LNCAP (cell line): ENCODE data around the gene TNS1.

ENCODE experiments used
- CTCF ChIP-seq: fragments of 450-650 bp; IDR thresholded peaks from 2 replicates; pipeline ENCODE4 v1.5.1; 2017; ENCODE audit warnings: mild to moderate bottlenecking

TNS1 gene

GRCh38 chr2:217842017-217842416 lies 160.8 kb downstream of the TNS1 start:
- TF ChIP-seq CTCF, result no peak

GRCh38 chr2:217840522-217840921 lies 162.3 kb downstream of the TNS1 start:
- no peak for TF ChIP-seq CTCF

GRCh38 chr2:217839750-217840107 lies 163.1 kb downstream of the TNS1 start:
- no peak for TF ChIP-seq CTCF

- TF ChIP-seq CTCF, result no peak
Observed at GRCh38 chr2:217839073-217839749, 163.6 kb downstream of the TNS1 start.

GRCh38 chr2:217838409-217838831 lies 164.4 kb downstream of the TNS1 start:
- TF ChIP-seq CTCF, result no peak

GRCh38 chr2:217837530-217837929 lies 165.3 kb downstream of the TNS1 start:
- TF ChIP-seq CTCF, result no peak

- TF ChIP-seq CTCF, result peak; percentile 29; the same call in 1 of the 2 replicates
Observed at GRCh38 chr2:217836901-217837491, 165.8 kb downstream of the TNS1 start.
